Neural cell (in vitro differentiated cells): Measurements from ENCODE around the gene PTPRQ. TPM values are rescaled to one million over a fixed set of nuclear protein-coding genes. Genes with fewer than 3 reads are reported as not detected.

Source experiments
- H2AFZ ChIP-seq: fragments of 200-600, 300-800 bp; sonication (generic), shearing (Covaris generic); 2 replicates; pipeline ENCODE4 v1.6.0; 2014; ENCODE audit warnings: low read depth, mild to moderate bottlenecking, antibody characterized with exemption, low read length, moderate library complexity
- H3F3A ChIP-seq: fragments of 200-600 bp; shearing (Covaris generic); 2 replicates; pipeline ENCODE4 v1.6.1; 2016; ENCODE audit warnings: mild to moderate bottlenecking, moderate library complexity, mixed read lengths, antibody characterized with exemption, low read length; ENCODE audit not compliant: insufficient read depth, poor library complexity, severe bottlenecking
- H3K27ac ChIP-seq: fragments of 200-600, 300-800 bp; sonication (generic), shearing (Covaris generic); 2 replicates; pipeline ENCODE4 v1.5.1; 2014; ENCODE audit warnings: mild to moderate bottlenecking, low read length, moderate library complexity
- H3K27me3 ChIP-seq: fragments of 300-800, 200-600 bp; sonication (generic), shearing (Covaris generic); 2 replicates; pipeline ENCODE4 v1.6.0; 2014; ENCODE audit warnings: mild to moderate bottlenecking, low read depth, low read length, moderate library complexity; ENCODE audit not compliant: insufficient read depth
- H3K36me3 ChIP-seq: fragments of 300-800, 200-600 bp; sonication (generic), shearing (Covaris generic); 2 replicates; pipeline ENCODE4 v1.5.1; 2014; ENCODE audit warnings: mild to moderate bottlenecking, antibody characterized with exemption, low read length, moderate library complexity; ENCODE audit not compliant: insufficient read depth
- H3K4me2 ChIP-seq: fragments of 300-800, 200-600 bp; sonication (generic), shearing (Covaris generic); 2 replicates; pipeline ENCODE4 v1.6.0; 2014; ENCODE audit warnings: mild to moderate bottlenecking, low read length
- H3K4me3 ChIP-seq: fragments of 300-800, 200-600 bp; sonication (generic), shearing (Covaris generic); 2 replicates; pipeline ENCODE4 v1.5.1; 2014; ENCODE audit warnings: mild to moderate bottlenecking, low read length, moderate library complexity
- H3K79me2 ChIP-seq: fragments of 200-600 bp; shearing (Covaris generic); replicated peaks from 2 replicates; pipeline ENCODE4 v1.6.0; 2014; ENCODE audit warnings: mild to moderate bottlenecking, low read length, moderate library complexity; ENCODE audit not compliant: insufficient read depth
- H3K9ac ChIP-seq: fragments of 300-800, 200-600 bp; sonication (generic), shearing (Covaris generic); 2 replicates; pipeline ENCODE4 v1.6.1; 2016; ENCODE audit warnings: mild to moderate bottlenecking, low read length, mixed read lengths
- H3K9me2 ChIP-seq: fragments of 200-600 bp; shearing (Covaris generic); 2 replicates; pipeline ENCODE4 v1.6.1; 2016; ENCODE audit warnings: mild to moderate bottlenecking, low read length, mixed read lengths; ENCODE audit not compliant: insufficient read depth
- H3K9me3 ChIP-seq: fragments of 200-600, 300-800 bp; sonication (generic), shearing (Covaris generic); 2 replicates; pipeline ENCODE4 v1.6.1; 2016; ENCODE audit warnings: mild to moderate bottlenecking, mixed run types, low read length, moderate library complexity, mixed read lengths
- H4K20me1 ChIP-seq: fragments of 200-600 bp; shearing (Covaris generic); 2 replicates; pipeline ENCODE4 v1.6.1; 2016; ENCODE audit warnings: mild to moderate bottlenecking, mixed run types; ENCODE audit not compliant: insufficient read depth
- CTCF ChIP-seq: fragments of 450-650 bp; IDR thresholded peaks from 2 replicates; pipeline ENCODE4 v1.5.1; 2014; ENCODE audit warnings: antibody characterized with exemption, mild to moderate bottlenecking, moderate library complexity; ENCODE audit not compliant: poor library complexity, severe bottlenecking
- EP300 ChIP-seq: fragments of 450-650 bp; conservative IDR thresholded peaks from 2 replicates; pipeline ENCODE4 v1.6.1; 2014; ENCODE audit warnings: antibody characterized with exemption, mild to moderate bottlenecking, moderate library complexity; ENCODE audit not compliant: poor library complexity, severe bottlenecking
- EZH2 ChIP-seq: fragments of 200-600, 300-800 bp; shearing (Covaris generic), sonication (generic); IDR thresholded peaks from 2 replicates; pipeline ENCODE4 v1.6.1; 2014; ENCODE audit warnings: antibody characterized with exemption, low read length, borderline replicate concordance, mild to moderate bottlenecking; ENCODE audit not compliant: insufficient read depth, poor library complexity, severe bottlenecking
- MXI1 ChIP-seq: fragments of 450-650 bp; conservative IDR thresholded peaks from 2 replicates; pipeline ENCODE4 v1.6.1; 2014; ENCODE audit warnings: antibody characterized with exemption, mild to moderate bottlenecking; ENCODE audit not compliant: poor library complexity, severe bottlenecking
- POLR2AphosphoS5 ChIP-seq: IDR thresholded peaks from 2 replicates; pipeline ENCODE4 v1.6.1; 2012
- RAD21 ChIP-seq: fragments of 450-650 bp; conservative IDR thresholded peaks from 2 replicates; pipeline ENCODE4 v1.6.1; 2014; ENCODE audit warnings: antibody characterized with exemption, mild to moderate bottlenecking, moderate library complexity
- REST ChIP-seq: IDR thresholded peaks from 2 replicates; pipeline ENCODE4 v1.6.1; 2012; ENCODE audit warnings: borderline replicate concordance
- SMC3 ChIP-seq: fragments of 450-650 bp; conservative IDR thresholded peaks from 2 replicates; pipeline ENCODE4 v1.6.1; 2014; ENCODE audit warnings: antibody characterized with exemption, mild to moderate bottlenecking, moderate library complexity; ENCODE audit not compliant: poor library complexity
- TAF1 ChIP-seq: IDR thresholded peaks from 2 replicates; pipeline ENCODE4 v1.6.1; 2012; ENCODE audit warnings: low read depth
- polyA plus RNA-seq: library from polyadenylated mRNA; depleted of rRNA; stranded (reverse); fragments of >200 nt; gene quantifications from 2 replicates; pipeline ENCODE4 v1.2.3, GENCODE V29; 2014

The PTPRQ gene
- polyA plus RNA-seq, 1 donor from 2014 or later, result not detected

- Histone ChIP-seq H3K27ac (no peak overlapping the region), H3K9me3 (no peaks in the 10 kb centered on the region), H3K9me2 (no peaks in the 10 kb centered on the region), H3K4me3 (no peak overlapping the region), H3K9ac (no peak overlapping the region), H3K36me3 (no peaks in the 10 kb centered on the region), H3K4me2 (no peak overlapping the region), H3K27me3 (no peaks in the 10 kb centered on the region), H3K79me2 (no peaks in the 10 kb centered on the region), H4K20me1 (no peaks in the 10 kb centered on the region), H2AFZ (no peak overlapping the region), H3F3A (no peaks in the 10 kb centered on the region)
- TF ChIP-seq EP300, result no peak
- no peak for TF ChIP-seq POLR2AphosphoS5
- TF ChIP-seq REST, result no peak
- TF ChIP-seq MXI1, result no peak
- no peak for TF ChIP-seq EZH2
- TF ChIP-seq TAF1, result no peak
- TF ChIP-seq RAD21, result no peak
- no peak for TF ChIP-seq SMC3
- TF ChIP-seq CTCF, result no peak
These were observed 69.2 kb downstream of the PTPRQ start for GRCh38 chr12:80513211-80513610.

GRCh38 chr12:80517655-80518054 lies 73.6 kb downstream of the PTPRQ start:
- Histone ChIP-seq H4K20me1 (no peaks in the 10 kb centered on the region), H3K9ac (no peak overlapping the region), H3K36me3 (no peaks in the 10 kb centered on the region), H3K9me2 (no peaks in the 10 kb centered on the region), H3K4me2 (no peak overlapping the region), H3K9me3 (no peaks in the 10 kb centered on the region), H3K27ac (no peak overlapping the region), H3K79me2 (no peaks in the 10 kb centered on the region), H3K4me3 (no peak overlapping the region), H3F3A (no peaks in the 10 kb centered on the region), H2AFZ (no peak overlapping the region), H3K27me3 (no peaks in the 10 kb centered on the region)
- TF ChIP-seq EP300, result no peak
- no peak for TF ChIP-seq TAF1
- TF ChIP-seq RAD21, result no peak

- Histone ChIP-seq H3K4me2 (no peak overlapping the region), H3K27ac (no peak overlapping the region), H3K36me3 (no peaks in the 10 kb centered on the region), H3K9me3 (no peaks in the 10 kb centered on the region), H2AFZ (no peak overlapping the region), H3K27me3 (no peaks in the 10 kb centered on the region), H4K20me1 (no peaks in the 10 kb centered on the region), H3K79me2 (no peaks in the 10 kb centered on the region), H3K4me3 (no peak overlapping the region), H3K9ac (no peak overlapping the region), H3F3A (no peaks in the 10 kb centered on the region), H3K9me2 (no peaks in the 10 kb centered on the region)
- TF ChIP-seq MXI1 (no peak), TAF1 (no peak), REST (no peak), EZH2 (no peak), POLR2AphosphoS5 (no peak), CTCF (no peak), SMC3 (no peak)
These were observed 87.6 kb downstream of the PTPRQ start for GRCh38 chr12:80531646-80532045.
